ENCODE results near the gene NCSTN. TPM values are rescaled to one million over a fixed set of nuclear protein-coding genes. Genes with fewer than 3 reads are reported as not detected.
A peak's percentile ranks its signal among the peaks of the same experiment; 100 is the strongest.

The NCSTN gene
- total and polyA plus RNA-seq, 9 of the 15 experiments (the other 6 are each of a cell fraction or from before 2014, with no cell fraction given), result 21.3 to 91.1 (median 57.9) TPM

- TF ChIP-seq, protein P1, sequence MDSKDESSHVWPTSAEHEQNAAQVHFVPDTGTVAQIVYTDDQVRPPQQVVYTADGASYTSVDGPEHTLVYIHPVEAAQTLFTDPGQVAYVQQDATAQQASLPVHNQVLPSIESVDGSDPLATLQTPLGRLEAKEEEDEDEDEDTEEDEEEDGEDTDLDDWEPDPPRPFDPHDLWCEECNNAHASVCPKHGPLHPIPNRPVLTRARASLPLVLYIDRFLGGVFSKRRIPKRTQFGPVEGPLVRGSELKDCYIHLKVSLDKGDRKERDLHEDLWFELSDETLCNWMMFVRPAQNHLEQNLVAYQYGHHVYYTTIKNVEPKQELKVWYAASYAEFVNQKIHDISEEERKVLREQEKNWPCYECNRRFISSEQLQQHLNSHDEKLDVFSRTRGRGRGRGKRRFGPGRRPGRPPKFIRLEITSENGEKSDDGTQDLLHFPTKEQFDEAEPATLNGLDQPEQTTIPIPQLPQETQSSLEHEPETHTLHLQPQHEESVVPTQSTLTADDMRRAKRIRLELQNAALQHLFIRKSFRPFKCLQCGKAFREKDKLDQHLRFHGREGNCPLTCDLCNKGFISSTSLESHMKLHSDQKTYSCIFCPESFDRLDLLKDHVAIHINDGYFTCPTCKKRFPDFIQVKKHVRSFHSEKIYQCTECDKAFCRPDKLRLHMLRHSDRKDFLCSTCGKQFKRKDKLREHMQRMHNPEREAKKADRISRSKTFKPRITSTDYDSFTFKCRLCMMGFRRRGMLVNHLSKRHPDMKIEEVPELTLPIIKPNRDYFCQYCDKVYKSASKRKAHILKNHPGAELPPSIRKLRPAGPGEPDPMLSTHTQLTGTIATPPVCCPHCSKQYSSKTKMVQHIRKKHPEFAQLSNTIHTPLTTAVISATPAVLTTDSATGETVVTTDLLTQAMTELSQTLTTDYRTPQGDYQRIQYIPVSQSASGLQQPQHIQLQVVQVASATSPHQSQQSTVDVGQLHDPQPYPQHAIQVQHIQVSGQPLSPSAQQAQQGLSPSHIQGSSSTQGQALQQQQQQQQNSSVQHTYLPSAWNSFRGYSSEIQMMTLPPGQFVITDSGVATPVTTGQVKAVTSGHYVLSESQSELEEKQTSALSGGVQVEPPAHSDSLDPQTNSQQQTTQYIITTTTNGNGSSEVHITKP (IDR thresholded peaks at IDR 0.05; ENCODE audit: partially characterized antibody), result no peak
- TF ChIP-seq RBFOX2 (IDR thresholded peaks at IDR 0.05; ENCODE audit: low read depth, low read length), result no peak
- TF ChIP-seq SMARCA4 (IDR thresholded peaks at IDR 0.05), result peak; percentile 38; the same call in 1 of the 2 replicates
- TF ChIP-seq NCOR1 (IDR thresholded peaks at IDR 0.05), result peak; percentile 18; the same call in 1 of the 2 replicates
- no peak for TF ChIP-seq ZC3H8 (IDR thresholded peaks at IDR 0.05)
- 0 out of 2 replicates have a peak, but pooled peaks have one; percentile 7 for TF ChIP-seq ATF7 (IDR thresholded peaks at IDR 0.05)
- TF ChIP-seq CSDE1 (IDR thresholded peaks at IDR 0.05), result no peak
- no peak for TF ChIP-seq ARID4B (CRISPR knock-in tag; IDR thresholded peaks at IDR 0.05)
- TF ChIP-seq CCNT2 (IDR thresholded peaks at IDR 0.05; ENCODE audit: borderline replicate concordance, extremely low read depth, insufficient read length, low read depth, low read length), result no peak
Observed at GRCh38 chr1:160367934-160368923, 25.0 kb downstream of the NCSTN start (continued).
